ENCODE results near the gene TSEN54. TPM values are rescaled to one million over a fixed set of nuclear protein-coding genes. Genes with fewer than 3 reads are reported as not detected.
"Not testable (repeated sequence)": the region's sequence is repeated elsewhere in the genome, so short reads cannot be mapped to it uniquely, and the experiment has no call there.

TSEN54 gene
- total and polyA plus RNA-seq, 9 donors = 11.3 to 35.0 (median 18.8) TPM

DNA sequence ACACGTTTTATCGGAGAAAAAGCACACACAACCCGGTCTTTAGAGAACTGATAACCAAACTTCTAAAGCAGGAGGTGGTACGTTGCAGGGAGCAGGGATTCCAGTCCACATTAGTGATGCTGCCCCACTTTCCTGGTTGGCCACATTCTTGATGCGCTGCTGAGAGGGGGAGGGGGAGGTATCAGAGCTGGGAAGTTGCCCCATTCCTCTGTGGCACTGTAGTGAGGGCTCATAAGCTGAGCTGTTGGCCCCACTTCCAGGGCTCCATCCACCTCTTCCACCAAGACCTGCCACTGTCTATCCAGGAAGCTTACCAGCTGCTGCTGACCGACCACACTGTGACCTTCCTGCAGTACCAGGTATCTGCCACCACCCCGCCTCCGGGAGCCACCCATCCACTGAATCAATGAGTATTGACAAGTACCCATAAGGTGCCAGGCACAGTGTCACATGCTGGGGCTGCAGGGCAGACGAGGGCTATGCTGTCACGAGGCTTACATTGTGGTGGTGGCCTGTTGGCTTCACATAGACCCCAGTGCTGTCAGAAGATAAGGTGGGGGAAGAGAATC, 1.1 kb downstream of the TSEN54 start:
- TF ChIP-seq EP300 (IDR thresholded peaks at IDR 0.05) = no peak
- peak in 2 of 5 donors; percentile 25 to 47 for DNase-seq
- peaks cover 16% of the 10 kb centered on the region for H3K4me1 ChIP-seq (ENCODE audit: insufficient read depth)
- WGBS, 3 donors = 33 to 36% (median 34%) methylated on average over 10 of the region's 10 CpGs
- H3K27ac ChIP-seq = no peak overlapping the region
- intact Hi-C loops (cut with DNase I) = loop anchor here in 2 of 4 donors (5.0 to 10.0 kb wide), 3 partner anchors 70 to 193 kb away; partner anchors contain the start of gene MYO15B (in 1 of the 2)
- H3K27me3 ChIP-seq = no peaks in the 10 kb centered on the region
- no peaks in the 10 kb centered on the region for H3K9me3 ChIP-seq
- H3K4me3 ChIP-seq = peak overlapping the region; percentile 94
- no peaks in the 10 kb centered on the region for H3K36me3 ChIP-seq

DNA sequence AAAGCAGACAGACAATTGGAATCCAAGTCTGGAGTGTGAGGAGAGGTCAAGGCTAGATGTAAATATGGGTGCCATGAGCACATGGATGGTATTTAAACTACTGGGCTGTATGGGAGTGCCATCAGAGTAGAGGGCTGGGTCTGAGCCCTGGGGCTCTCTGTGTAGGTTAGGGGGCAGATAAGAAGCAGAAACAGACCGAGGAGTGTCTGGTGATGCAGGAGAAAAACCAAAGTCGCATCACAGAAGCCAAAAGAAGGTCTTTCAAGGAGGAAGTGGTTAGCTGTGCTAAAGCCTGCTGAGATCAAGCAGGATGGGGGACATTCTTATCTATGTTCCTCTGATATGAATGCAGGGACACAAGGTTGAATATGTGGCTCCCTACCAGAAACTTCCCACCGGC, 1.9 kb downstream of the TSEN54 start:
- WGBS, 3 donors = 71 to 89% (median 77%) methylated on average over 3 of the region's 3 CpGs
- H3K36me3 ChIP-seq = no peaks in the 10 kb centered on the region
- DNase-seq = no peak
- H3K4me1 ChIP-seq (ENCODE audit: insufficient read depth) = peaks cover 16% of the 10 kb centered on the region
- no peaks in the 10 kb centered on the region for H3K9me3 ChIP-seq
- H3K27me3 ChIP-seq = no peaks in the 10 kb centered on the region
- intact Hi-C loops (cut with DNase I) = loop anchor here in 2 of 4 donors (5.0 to 10.0 kb wide), 3 partner anchors 69 to 193 kb away; partner anchors contain the start of gene MYO15B (in 1 of the 2)
- no peak overlapping the region for H3K4me3 ChIP-seq
- TF ChIP-seq, protein P1, sequence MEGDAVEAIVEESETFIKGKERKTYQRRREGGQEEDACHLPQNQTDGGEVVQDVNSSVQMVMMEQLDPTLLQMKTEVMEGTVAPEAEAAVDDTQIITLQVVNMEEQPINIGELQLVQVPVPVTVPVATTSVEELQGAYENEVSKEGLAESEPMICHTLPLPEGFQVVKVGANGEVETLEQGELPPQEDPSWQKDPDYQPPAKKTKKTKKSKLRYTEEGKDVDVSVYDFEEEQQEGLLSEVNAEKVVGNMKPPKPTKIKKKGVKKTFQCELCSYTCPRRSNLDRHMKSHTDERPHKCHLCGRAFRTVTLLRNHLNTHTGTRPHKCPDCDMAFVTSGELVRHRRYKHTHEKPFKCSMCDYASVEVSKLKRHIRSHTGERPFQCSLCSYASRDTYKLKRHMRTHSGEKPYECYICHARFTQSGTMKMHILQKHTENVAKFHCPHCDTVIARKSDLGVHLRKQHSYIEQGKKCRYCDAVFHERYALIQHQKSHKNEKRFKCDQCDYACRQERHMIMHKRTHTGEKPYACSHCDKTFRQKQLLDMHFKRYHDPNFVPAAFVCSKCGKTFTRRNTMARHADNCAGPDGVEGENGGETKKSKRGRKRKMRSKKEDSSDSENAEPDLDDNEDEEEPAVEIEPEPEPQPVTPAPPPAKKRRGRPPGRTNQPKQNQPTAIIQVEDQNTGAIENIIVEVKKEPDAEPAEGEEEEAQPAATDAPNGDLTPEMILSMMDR (IDR thresholded peaks at IDR 0.05) = no peak
- no peak for TF ChIP-seq EP300 (IDR thresholded peaks at IDR 0.05)
- H3K27ac ChIP-seq = no peak overlapping the region

DNA sequence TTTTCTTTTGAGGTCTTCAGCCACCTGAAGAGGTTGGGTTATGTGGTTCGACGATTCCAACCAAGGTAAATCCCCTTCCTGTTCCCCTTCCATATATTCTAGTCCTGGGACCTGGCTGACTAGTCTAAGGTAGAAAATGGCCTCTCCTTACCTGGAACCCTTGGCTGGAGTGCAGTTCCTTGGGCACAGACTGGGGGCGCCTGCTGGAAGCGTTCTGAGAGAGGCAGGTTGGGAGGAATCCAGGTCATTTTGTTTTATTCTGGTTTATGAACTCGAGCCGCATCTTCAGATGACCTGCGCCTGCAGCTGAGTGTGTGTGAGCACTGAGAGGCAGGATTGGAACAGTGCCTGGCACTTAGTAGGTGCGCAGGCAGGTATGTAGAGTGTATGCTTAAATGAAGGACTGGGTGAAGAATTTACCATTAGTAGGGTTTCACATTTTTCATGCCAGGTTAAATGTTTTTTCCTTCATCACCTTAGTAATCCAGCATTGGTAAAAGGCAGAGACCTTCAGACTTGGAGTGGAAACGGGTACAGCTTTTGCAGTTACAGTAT, 2.7 kb downstream of the TSEN54 start:
- WGBS, 3 donors = 87 to 90% (median 89%) methylated on average over 9 of the region's 9 CpGs
- Histone ChIP-seq H3K9me3 (no peaks in the 10 kb centered on the region), H3K4me1 (ENCODE audit: insufficient read depth) (peaks cover 11% of the 10 kb centered on the region), H3K36me3 (no peaks in the 10 kb centered on the region), H3K4me3 (no peak overlapping the region), H3K27ac (no peak overlapping the region), H3K27me3 (no peaks in the 10 kb centered on the region)
- no peak for TF ChIP-seq EP300 (IDR thresholded peaks at IDR 0.05)
- no peak for TF ChIP-seq POLR2A (IDR thresholded peaks at IDR 0.05)
- TF ChIP-seq, protein P1 (IDR thresholded peaks at IDR 0.05) = no peak
- no peak for DNase-seq
- intact Hi-C loops (cut with DNase I) = loop anchor here in 2 of 4 donors (5.0 to 10.0 kb wide), 3 partner anchors 68 to 194 kb away; partner anchors contain the start of gene MYO15B (in 1 of the 2)

DNA sequence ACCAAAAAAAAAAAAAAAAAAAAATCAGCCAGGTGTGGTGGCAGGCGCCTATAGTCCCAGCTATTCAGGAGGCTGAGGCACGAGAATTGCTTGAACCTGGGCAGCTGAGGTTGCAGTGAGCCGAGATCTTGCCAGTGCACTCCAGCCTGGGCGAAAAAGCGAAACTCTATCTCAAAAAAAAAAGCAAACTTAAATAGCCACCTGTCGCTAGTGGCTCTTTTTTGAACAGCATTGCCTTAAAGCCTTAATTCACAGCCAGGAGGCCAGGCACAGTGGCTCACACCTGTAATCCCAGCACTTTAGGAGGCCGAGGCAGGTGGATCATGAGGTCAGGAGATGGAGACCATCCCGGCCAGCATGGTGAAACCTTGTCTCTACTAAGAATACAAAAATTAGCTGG, 4.1 kb downstream of the TSEN54 start:
- H3K27ac ChIP-seq; H3K4me1 ChIP-seq (ENCODE audit: insufficient read depth); H3K36me3 ChIP-seq; intact Hi-C loops (cut with DNase I); DNase-seq; H3K4me3 ChIP-seq; H3K9me3 ChIP-seq; H3K27me3 ChIP-seq: not testable (repeated sequence)
- 92 to 95% (median 94%) methylated on average over 8 of the region's 8 CpGs for WGBS, 3 donors

DNA sequence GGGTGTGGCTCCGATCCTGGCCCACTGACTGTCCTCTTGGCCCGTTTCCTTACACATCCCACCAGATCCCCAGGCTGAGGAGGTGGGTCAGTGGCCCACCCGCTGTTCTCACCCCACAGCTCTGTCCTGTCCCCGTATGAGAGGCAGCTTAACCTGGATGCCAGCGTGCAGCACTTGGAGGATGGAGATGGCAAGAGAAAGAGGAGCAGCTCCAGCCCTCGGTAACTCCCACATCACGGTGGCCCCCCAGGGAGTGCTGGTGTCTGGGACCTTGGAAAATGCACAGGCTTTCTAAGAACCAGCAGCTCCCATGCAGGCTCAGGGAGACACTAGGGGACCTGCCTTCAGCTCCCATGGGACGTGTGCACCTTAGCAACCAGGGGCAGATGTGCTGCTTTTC, 5.0 kb downstream of the TSEN54 start:
- H3K27ac ChIP-seq = no peak overlapping the region
- DNase-seq = no peak
- 81 to 90% (median 87%) methylated on average over 7 to 8 of the region's 8 CpGs for WGBS, 3 donors
- H3K27me3 ChIP-seq = no peaks in the 10 kb centered on the region
- H3K36me3 ChIP-seq = no peaks in the 10 kb centered on the region
- H3K4me3 ChIP-seq = no peak overlapping the region
- intact Hi-C loops (cut with DNase I) = no loop called here
- H3K9me3 ChIP-seq = no peaks in the 10 kb centered on the region
- TF ChIP-seq POLR2A (IDR thresholded peaks at IDR 0.05) = no peak
- TF ChIP-seq, protein P1 (IDR thresholded peaks at IDR 0.05) = no peak
- TF ChIP-seq EP300 (IDR thresholded peaks at IDR 0.05) = no peak
- peaks cover 8% of the 10 kb centered on the region for H3K4me1 ChIP-seq (ENCODE audit: insufficient read depth)
